GM18519 (cell line): ENCODE results near the gene FRG2C.
"Not testable (repeated sequence)": the region's sequence is repeated elsewhere in the genome, so short reads cannot be mapped to it uniquely, and the experiment has no call there.

Source experiments
- ATAC-seq: cut with Tn5 transposase; IDR thresholded peaks from one replicate; pipeline ENCODE4 v1.9.1; 2021; ENCODE audit warnings: mild to moderate bottlenecking, moderate library complexity; ENCODE audit not compliant: unreplicated experiment, low FRiP score

Gene FRG2C

GRCh38 chr3:75668759-75669347, 4.7 kb downstream of the FRG2C start:
- not testable (repeated sequence) for ATAC-seq

- ATAC-seq: not testable (repeated sequence)
Observed at GRCh38 chr3:75669348-75670297, 5.5 kb downstream of the FRG2C start.

- ATAC-seq: not testable (repeated sequence)
Observed at GRCh38 chr3:75670298-75671286, 6.5 kb downstream of the FRG2C start.

- not testable (repeated sequence) for ATAC-seq
Observed at GRCh38 chr3:75671287-75672139, 7.4 kb downstream of the FRG2C start.

GRCh38 chr3:75672140-75672775, 8.1 kb downstream of the FRG2C start:
- ATAC-seq: peak; percentile 52

GRCh38 chr3:75683965-75684364, 19.8 kb downstream of the FRG2C start:
- ATAC-seq: not testable (repeated sequence)

- ATAC-seq: no peak
Observed at GRCh38 chr3:75687323-75687722, 23.2 kb downstream of the FRG2C start.

GRCh38 chr3:75692061-75692460, 27.9 kb downstream of the FRG2C start:
- no peak for ATAC-seq
